Left lung (tissue), 10 donors: Measurements from ENCODE around the gene OBI1. TPM values are rescaled to one million over a fixed set of nuclear protein-coding genes. Genes with fewer than 3 reads are reported as not detected.
A peak's percentile ranks its signal among the peaks of the same experiment; 100 is the strongest.

Experiments used
- ATAC-seq: fragments of 200-7000 bp; cut with Tn5 transposase; one replicate; pipeline ENCODE4 v1.9.1; 2020; ENCODE audit warnings: moderate library complexity
- DNase-seq, 4 donors: peaks; one replicate each; pipeline ENCODE4 v3.0.0-alpha.2; 2013 to 2020
- H3K27ac ChIP-seq, 2 donors: fragments of 200-600 bp; sonication (generic) in 1 of 2; one replicate each; pipeline versions ENCODE4 v1.5.0 to v1.8.0; 2020 to 2021
- H3K27me3 ChIP-seq, 2 donors: fragments of 200-600 bp; sonication (generic) in 1 of 2; one replicate each; pipeline versions ENCODE4 v1.5.0 to v1.8.0; 2020 to 2021
- H3K36me3 ChIP-seq, 2 donors: fragments of 200-600 bp; sonication (generic) in 1 of 2; one replicate each; pipeline versions ENCODE4 v1.5.0 to v1.8.0; 2020 to 2021
- H3K4me1 ChIP-seq, 2 donors: fragments of 200-600 bp; one replicate each; pipeline ENCODE4 v1.8.0; 2021
- H3K4me3 ChIP-seq, 2 donors: fragments of 200-600 bp; sonication (generic) in 1 of 2; one replicate each; pipeline versions ENCODE4 v1.5.0 to v1.8.0; 2020 to 2021; ENCODE audit warnings: mild to moderate bottlenecking in 1 of 2
- H3K9me3 ChIP-seq, 2 donors: fragments of 200-600 bp; sonication (generic) in 1 of 2; one replicate each; pipeline versions ENCODE4 v1.5.0 to v1.8.0; 2020 to 2021
- intact Hi-C, 2 donors: fragments of 100-400 bp; cut with DNase I; formaldehyde crosslinking; loops; one replicate each; pipeline versions ENCODE4 v1.11.2 to v1.14.2; 2022
- polyA plus RNA-seq, 6 donors: library from polyadenylated mRNA; unstranded; fragments of 120-200 nt; gene quantifications; one replicate each; pipeline ENCODE4 v1.2.1, GENCODE V29; 2013; ENCODE audit not compliant: insufficient read length in 6 of 6
- total RNA-seq, 2 donors: library from RNA; stranded (reverse); fragmentation: NEBNext Ultra II Directional; extraction: Animal tissue kit (Norgen Biotek cat#: 25700); gene quantifications; one replicate each; pipeline ENCODE4 v1.2.1, GENCODE V29; 2021
- TF ChIP-seq, protein P1 (sequence below), 2 donors: fragments of 200-600 bp; sonication (generic) in 1 of 2; IDR thresholded peaks; one replicate each; pipeline versions ENCODE4 v1.5.0 to v1.8.0; 2021; ENCODE audit warnings: antibody characterized with exemption in 2 of 2
- donor health status: DM: no; HTN: yes; CAD: no.
- donor health status: DM: no; HTN: no; CAD: no.

Gene OBI1
- total and polyA plus RNA-seq, 8 donors, result 7.1 to 22.7 (median 20.3) TPM

DNA sequence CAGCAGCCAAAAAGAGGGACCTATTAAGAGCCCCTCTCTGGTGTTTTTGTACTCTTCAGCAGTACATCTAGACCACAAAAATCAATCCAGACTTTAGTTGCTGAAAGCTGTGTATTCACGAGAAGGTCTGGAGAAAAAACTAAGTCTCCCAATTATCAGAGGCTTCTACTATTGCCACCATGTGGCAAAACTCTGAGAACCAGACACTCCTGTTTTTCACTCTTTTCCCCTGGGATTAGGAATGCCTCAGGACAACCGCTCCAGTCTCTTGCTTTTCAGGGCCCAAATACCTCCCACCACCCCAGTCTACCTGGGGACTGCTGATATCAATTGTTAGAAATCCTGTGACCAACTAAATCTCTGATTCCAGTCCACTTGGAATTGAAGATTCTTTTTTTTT lies 30.1 kb upstream of the OBI1 start:
- Histone ChIP-seq H3K27me3 (no peaks in the 10 kb centered on the region), H3K9me3 (no peaks in the 10 kb centered on the region), H3K4me1 (no peaks in the 10 kb centered on the region), H3K27ac (no peak overlapping the region), H3K36me3 (no peaks in the 10 kb centered on the region), H3K4me3 (no peak overlapping the region)
- TF ChIP-seq, protein P1, sequence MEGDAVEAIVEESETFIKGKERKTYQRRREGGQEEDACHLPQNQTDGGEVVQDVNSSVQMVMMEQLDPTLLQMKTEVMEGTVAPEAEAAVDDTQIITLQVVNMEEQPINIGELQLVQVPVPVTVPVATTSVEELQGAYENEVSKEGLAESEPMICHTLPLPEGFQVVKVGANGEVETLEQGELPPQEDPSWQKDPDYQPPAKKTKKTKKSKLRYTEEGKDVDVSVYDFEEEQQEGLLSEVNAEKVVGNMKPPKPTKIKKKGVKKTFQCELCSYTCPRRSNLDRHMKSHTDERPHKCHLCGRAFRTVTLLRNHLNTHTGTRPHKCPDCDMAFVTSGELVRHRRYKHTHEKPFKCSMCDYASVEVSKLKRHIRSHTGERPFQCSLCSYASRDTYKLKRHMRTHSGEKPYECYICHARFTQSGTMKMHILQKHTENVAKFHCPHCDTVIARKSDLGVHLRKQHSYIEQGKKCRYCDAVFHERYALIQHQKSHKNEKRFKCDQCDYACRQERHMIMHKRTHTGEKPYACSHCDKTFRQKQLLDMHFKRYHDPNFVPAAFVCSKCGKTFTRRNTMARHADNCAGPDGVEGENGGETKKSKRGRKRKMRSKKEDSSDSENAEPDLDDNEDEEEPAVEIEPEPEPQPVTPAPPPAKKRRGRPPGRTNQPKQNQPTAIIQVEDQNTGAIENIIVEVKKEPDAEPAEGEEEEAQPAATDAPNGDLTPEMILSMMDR (IDR thresholded peaks at IDR 0.05), result no peak
- no peak for ATAC-seq
- intact Hi-C loops, result no loop called here
- DNase-seq, result peak in 1 of 4 donors; percentile 2

DNA sequence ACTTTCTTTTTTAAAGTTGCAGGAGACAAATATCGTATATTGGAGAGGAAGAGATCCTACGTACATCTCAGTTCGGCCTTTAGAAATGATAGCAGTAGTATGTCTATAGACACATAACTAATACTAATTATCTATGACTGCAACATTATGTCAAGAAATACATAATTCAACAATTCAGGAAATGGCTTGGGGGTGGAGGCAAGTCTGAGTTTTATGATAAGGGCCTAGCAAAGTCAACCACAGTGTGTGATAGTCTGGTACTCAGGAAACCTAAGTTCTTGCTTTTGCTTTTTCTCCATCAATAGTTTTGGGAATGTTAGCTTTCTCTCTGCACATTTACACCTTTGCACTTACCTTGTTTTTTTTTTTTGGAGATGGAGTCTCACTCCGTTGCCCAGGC lies 27.5 kb upstream of the OBI1 start:
- no peak for DNase-seq
- Histone ChIP-seq H3K9me3 (no peaks in the 10 kb centered on the region), H3K27ac (no peak overlapping the region), H3K4me3 (no peak overlapping the region), H3K27me3 (no peaks in the 10 kb centered on the region), H3K36me3 (no peaks in the 10 kb centered on the region), H3K4me1 (no peaks in the 10 kb centered on the region)
- TF ChIP-seq, protein P1 (IDR thresholded peaks at IDR 0.05), result no peak
- intact Hi-C loops, result no loop called here
- no peak for ATAC-seq

DNA sequence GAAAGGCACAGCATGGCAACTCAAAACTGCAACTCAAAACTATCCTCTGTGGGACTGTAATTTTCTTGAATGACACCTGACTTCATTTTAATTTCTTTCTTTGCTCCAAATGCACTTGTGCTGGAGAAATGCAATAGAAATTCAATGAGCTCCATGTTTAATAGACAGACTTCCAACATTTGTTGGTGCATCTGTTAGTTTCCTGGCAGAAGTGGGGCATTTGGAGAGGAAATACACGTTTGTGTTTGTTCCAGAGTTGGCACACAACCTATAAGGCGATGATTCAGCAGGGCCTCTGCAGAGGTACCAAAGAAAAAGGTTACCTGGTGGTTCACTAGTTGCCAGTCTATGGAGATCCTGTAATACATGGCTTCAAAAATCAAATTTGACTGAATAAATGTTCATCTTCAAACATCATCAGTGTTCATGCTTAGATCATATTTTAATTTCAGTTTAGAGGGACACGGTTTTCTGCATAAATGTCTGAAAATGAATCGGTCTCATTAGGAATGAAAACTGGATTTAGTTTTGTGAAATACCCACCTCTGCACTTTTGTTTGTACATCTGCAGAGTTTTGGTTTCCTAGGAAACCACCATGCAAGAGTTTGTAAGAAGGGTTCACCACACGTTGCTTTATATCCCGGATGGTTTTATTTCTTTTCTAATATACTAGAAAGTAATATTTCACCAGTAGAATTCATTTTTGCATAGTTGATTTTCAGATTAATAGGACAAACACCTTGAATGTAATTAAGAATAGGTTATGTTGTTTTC lies 21.8 kb upstream of the OBI1 start:
- intact Hi-C loops, result no loop called here
- no peak overlapping the region for H3K27ac ChIP-seq
- DNase-seq, result no peak

DNA sequence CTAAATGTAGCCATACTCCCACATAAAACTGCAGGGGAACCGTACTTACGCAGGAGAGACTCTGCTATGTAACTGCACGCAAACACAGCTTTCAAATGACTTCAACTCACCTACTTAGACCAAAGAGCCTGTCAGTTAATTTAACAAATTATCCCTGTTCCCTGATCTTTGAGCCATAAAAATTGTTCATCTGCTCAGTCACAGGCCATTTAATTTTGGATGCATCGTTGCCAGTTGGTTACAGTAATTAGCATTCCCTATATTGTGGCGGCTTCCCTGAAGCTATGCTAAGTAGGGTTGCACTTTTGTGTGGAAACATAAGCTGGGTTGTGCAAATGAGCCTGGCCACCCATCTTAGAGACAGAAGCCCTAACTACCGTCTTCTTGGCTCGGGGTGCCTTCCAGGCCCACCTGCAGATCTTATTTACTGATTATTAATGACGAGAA lies 21.2 kb upstream of the OBI1 start:
- no peak overlapping the region for H3K4me3 ChIP-seq
- TF ChIP-seq, protein P1 (IDR thresholded peaks at IDR 0.05), result no peak
- ATAC-seq, result no peak
- no peaks in the 10 kb centered on the region for H3K36me3 ChIP-seq
- intact Hi-C loops, result no loop called here
- no peak overlapping the region for H3K27ac ChIP-seq
- no peaks in the 10 kb centered on the region for H3K4me1 ChIP-seq
- no peaks in the 10 kb centered on the region for H3K27me3 ChIP-seq
- no peaks in the 10 kb centered on the region for H3K9me3 ChIP-seq
- no peak for DNase-seq

More for the DNA sequence above, 21.8 kb upstream of the OBI1 start:
- H3K27me3 ChIP-seq, result no peaks in the 10 kb centered on the region
- no peak for ATAC-seq
- H3K4me3 ChIP-seq, result no peak overlapping the region
- H3K4me1 ChIP-seq, result no peaks in the 10 kb centered on the region
- TF ChIP-seq, protein P1 (IDR thresholded peaks at IDR 0.05), result no peak
- no peaks in the 10 kb centered on the region for H3K36me3 ChIP-seq
- H3K9me3 ChIP-seq, result no peaks in the 10 kb centered on the region

DNA sequence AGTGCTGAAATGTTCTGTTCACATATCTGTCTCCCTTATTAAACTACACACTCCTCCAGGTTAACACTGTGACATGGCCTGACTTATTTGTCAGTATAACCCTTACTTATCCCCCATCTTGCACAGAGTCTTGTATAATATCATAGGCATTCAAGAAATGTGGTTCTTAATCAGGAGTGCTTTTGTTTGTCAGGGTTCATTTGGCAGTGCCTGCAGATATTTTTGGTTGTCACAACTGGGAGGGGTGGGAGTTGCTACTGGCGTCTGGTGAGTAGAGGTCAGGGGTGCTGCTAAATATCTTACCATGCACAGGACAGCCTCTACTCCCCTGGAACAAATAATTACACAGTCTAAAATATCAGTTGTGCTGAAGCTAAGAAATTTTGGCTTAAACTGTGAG lies 20.4 kb upstream of the OBI1 start:
- Histone ChIP-seq H3K4me1 (no peaks in the 10 kb centered on the region), H3K4me3 (no peak overlapping the region), H3K9me3 (no peaks in the 10 kb centered on the region), H3K36me3 (no peaks in the 10 kb centered on the region), H3K27me3 (no peaks in the 10 kb centered on the region), H3K27ac (no peak overlapping the region)
- ATAC-seq (no peak), DNase-seq (no peak)
- intact Hi-C loops, result no loop called here
- TF ChIP-seq, protein P1 (IDR thresholded peaks at IDR 0.05), result no peak
